Neural progenitor cell (in vitro differentiated cells): Measurements from ENCODE around the gene GUCY1A2. TPM values are rescaled to one million over a fixed set of nuclear protein-coding genes. Genes with fewer than 3 reads are reported as not detected.

Experiments used
- DNase-seq: peaks from one replicate; pipeline ENCODE4 v3.0.0-alpha.2; 2016; ENCODE audit warnings: low spot score
- H2AFZ ChIP-seq: fragments of 200-600 bp; sonication (generic); replicated peaks from 2 replicates; pipeline ENCODE4 v1.6.1; 2016; ENCODE audit warnings: antibody characterized with exemption
- H3F3A ChIP-seq: fragments of 200-600 bp; sonication (generic); 2 replicates; pipeline ENCODE4 v1.6.1; 2016; ENCODE audit warnings: antibody characterized with exemption, low read depth
- H3K27ac ChIP-seq: fragments of 200-600 bp; sonication (generic); 2 replicates; pipeline ENCODE4 v1.5.1; 2016; ENCODE audit warnings: mild to moderate bottlenecking
- H3K27me3 ChIP-seq: fragments of 200-600 bp; sonication (generic); 2 replicates; pipeline ENCODE4 v1.6.1; 2016; ENCODE audit warnings: mild to moderate bottlenecking, moderate library complexity
- H3K36me3 ChIP-seq: fragments of 200-600 bp; sonication (generic); 2 replicates; pipeline ENCODE4 v1.5.1; 2016
- H3K4me1 ChIP-seq: fragments of 200-600 bp; sonication (generic); 2 replicates; pipeline ENCODE4 v1.6.1; 2016; ENCODE audit warnings: mixed run types
- H3K4me2 ChIP-seq: fragments of 200-600 bp; sonication (generic); 2 replicates; pipeline ENCODE4 v1.6.1; 2016
- H3K4me3 ChIP-seq: fragments of 200-600 bp; sonication (generic); 2 replicates; pipeline ENCODE4 v1.5.1; 2016
- H3K79me2 ChIP-seq: fragments of 200-600 bp; sonication (generic); 2 replicates; pipeline ENCODE4 v1.6.1; 2016; ENCODE audit warnings: low read depth
- H3K9ac ChIP-seq: fragments of 200-600 bp; sonication (generic); 2 replicates; pipeline ENCODE4 v1.6.1; 2016
- H3K9me3 ChIP-seq: fragments of 200-600 bp; sonication (generic); 2 replicates; pipeline ENCODE4 v1.5.1; 2016; ENCODE audit warnings: low read depth
- H4K20me1 ChIP-seq: fragments of 200-600 bp; sonication (generic); 2 replicates; pipeline ENCODE4 v1.6.1; 2016; ENCODE audit warnings: low read depth
- H3K27ac Mint-ChIP-seq: 3 replicates; pipeline ENCODE4 v1.8.0; 2021; ENCODE audit warnings: mixed read lengths
- H3K27me3 Mint-ChIP-seq: 2 replicates; pipeline ENCODE4 v1.8.0; 2022; ENCODE audit warnings: low read depth, mild to moderate bottlenecking, inconsistent platforms, moderate library complexity, mixed read lengths; ENCODE audit not compliant: insufficient read depth
- H3K36me3 Mint-ChIP-seq: 3 replicates; pipeline ENCODE4 v1.8.0; 2021; ENCODE audit warnings: mixed read lengths
- H3K4me1 Mint-ChIP-seq: 3 replicates; pipeline ENCODE4 v1.8.0; 2021; ENCODE audit warnings: mixed read lengths
- H3K4me3 Mint-ChIP-seq: 3 replicates; pipeline ENCODE4 v1.8.0; 2021; ENCODE audit warnings: mild to moderate bottlenecking, moderate library complexity, mixed read lengths
- H3K9me3 Mint-ChIP-seq: 3 replicates; pipeline ENCODE4 v1.8.0; 2020; ENCODE audit warnings: mixed read lengths
- CTCF ChIP-seq: fragments of 200-600 bp; sonication (generic); IDR thresholded peaks from 2 replicates; pipeline ENCODE4 v1.5.1; 2017; ENCODE audit warnings: antibody characterized with exemption, mild to moderate bottlenecking
- EZH2 ChIP-seq: fragments of 200-600 bp; sonication (generic); IDR thresholded peaks from 2 replicates; pipeline ENCODE4 v1.6.1; 2017; ENCODE audit warnings: antibody characterized with exemption, mild to moderate bottlenecking, moderate library complexity
- EZH2phosphoT487 ChIP-seq: fragments of 200-600 bp; sonication (generic); IDR thresholded peaks from 2 replicates; pipeline ENCODE4 v1.6.1; 2017; ENCODE audit warnings: antibody characterized with exemption
- total RNA-seq: library from RNA; depleted of rRNA; stranded (reverse); fragments of >200 nt; gene quantifications from 2 replicates; pipeline ENCODE4 v1.2.3, GENCODE V29; 2015; ENCODE audit warnings: low replicate concordance

The GUCY1A2 gene
- total RNA-seq, 1 donor from 2014 or later, result 0.54 TPM

- Histone ChIP-seq H3K4me1 (no peaks in the 10 kb centered on the region), H4K20me1 (no peaks in the 10 kb centered on the region), H3K27me3 (no peaks in the 10 kb centered on the region), H3K36me3 (no peaks in the 10 kb centered on the region), H3K79me2 (no peaks in the 10 kb centered on the region), H3K27ac (no peak overlapping the region), H3K4me2 (no peak overlapping the region), H3F3A (no peaks in the 10 kb centered on the region), H3K9me3 (no peaks in the 10 kb centered on the region), H3K4me3 (no peak overlapping the region), H3K9ac (no peak overlapping the region), H2AFZ (no peak overlapping the region)
- no peak for DNase-seq
- no peaks in the 10 kb centered on the region for H3K9me3 Mint-ChIP-seq
- H3K27me3 Mint-ChIP-seq, result no peaks in the 10 kb centered on the region
- no peaks in the 10 kb centered on the region for H3K36me3 Mint-ChIP-seq
- no peak overlapping the region for H3K27ac Mint-ChIP-seq
- TF ChIP-seq CTCF, result no peak
- TF ChIP-seq EZH2, result no peak
- no peaks in the 10 kb centered on the region for H3K4me1 Mint-ChIP-seq
- H3K4me3 Mint-ChIP-seq, result no peak overlapping the region
Measured at GRCh38 chr11:106728379-106728778, 289.9 kb downstream of the GUCY1A2 start.

- Histone ChIP-seq H2AFZ (no peak overlapping the region), H3F3A (no peaks in the 10 kb centered on the region), H3K27ac (no peak overlapping the region), H3K27me3 (no peaks in the 10 kb centered on the region), H3K4me2 (no peak overlapping the region), H3K9ac (no peak overlapping the region), H4K20me1 (no peaks in the 10 kb centered on the region), H3K4me1 (no peaks in the 10 kb centered on the region), H3K36me3 (no peaks in the 10 kb centered on the region), H3K9me3 (no peaks in the 10 kb centered on the region), H3K79me2 (no peaks in the 10 kb centered on the region), H3K4me3 (no peak overlapping the region)
- Mint-ChIP-seq H3K27ac (no peak overlapping the region), H3K36me3 (no peaks in the 10 kb centered on the region), H3K4me1 (no peaks in the 10 kb centered on the region), H3K9me3 (no peaks in the 10 kb centered on the region), H3K4me3 (no peak overlapping the region), H3K27me3 (no peaks in the 10 kb centered on the region)
- no peak for DNase-seq
- no peak for TF ChIP-seq EZH2
- no peak for TF ChIP-seq EZH2phosphoT487
- TF ChIP-seq CTCF, result no peak
Measured at GRCh38 chr11:106727256-106727655, 291.0 kb downstream of the GUCY1A2 start.

- DNase-seq, result no peak
Measured at GRCh38 chr11:106724293-106724892, 293.9 kb downstream of the GUCY1A2 start.

More at GRCh38 chr11:106724293-106724892, 293.9 kb downstream of the GUCY1A2 start:
- no peaks in the 10 kb centered on the region for H3K9me3 ChIP-seq
- H3K27ac ChIP-seq, result no peak overlapping the region
- no peaks in the 10 kb centered on the region for H3K27me3 ChIP-seq
- no peak overlapping the region for H3K9ac ChIP-seq
- no peaks in the 10 kb centered on the region for H3K36me3 ChIP-seq
- H3K27ac Mint-ChIP-seq, result no peak overlapping the region
- H3K4me3 Mint-ChIP-seq, result no peak overlapping the region
- H3K27me3 Mint-ChIP-seq, result no peaks in the 10 kb centered on the region
- no peak overlapping the region for H3K4me3 ChIP-seq
- H3K4me1 ChIP-seq, result no peaks in the 10 kb centered on the region
- no peaks in the 10 kb centered on the region for H3K4me1 Mint-ChIP-seq
- no peaks in the 10 kb centered on the region for H3K79me2 ChIP-seq
- TF ChIP-seq EZH2 (no peak), EZH2phosphoT487 (no peak), CTCF (no peak)
- H3K9me3 Mint-ChIP-seq, result no peaks in the 10 kb centered on the region
- no peak overlapping the region for H3K4me2 ChIP-seq
- no peaks in the 10 kb centered on the region for H3F3A ChIP-seq
- H4K20me1 ChIP-seq, result no peaks in the 10 kb centered on the region
- H3K36me3 Mint-ChIP-seq, result no peaks in the 10 kb centered on the region
- no peak overlapping the region for H2AFZ ChIP-seq
